KOPT-K1 (cell line): ENCODE measurements around the gene AP3D1.

Source experiments
- H3K27ac ChIP-seq: fragments of 200-600 bp; sonication (generic); 2 replicates; pipeline ENCODE4 v1.5.1; 2016; ENCODE audit warnings: antibody characterized with exemption, mild to moderate bottlenecking, low read depth, low read length; ENCODE audit not compliant: poor library complexity, severe bottlenecking
- H3K36me3 ChIP-seq: fragments of 200-600 bp; sonication (generic); 2 replicates; pipeline ENCODE4 v1.5.1; 2017; ENCODE audit warnings: antibody characterized with exemption, mild to moderate bottlenecking, low read length, moderate library complexity; ENCODE audit not compliant: insufficient read depth
- H3K9me3 ChIP-seq: fragments of 200-600 bp; sonication (generic); 2 replicates; pipeline ENCODE4 v1.5.1; 2017; ENCODE audit warnings: antibody characterized with exemption, low read length, mild to moderate bottlenecking; ENCODE audit not compliant: insufficient read depth, poor library complexity, severe bottlenecking

The AP3D1 gene

GRCh38 chr19:2117215-2117960, 34.0 kb downstream of the AP3D1 start:
- H3K36me3 ChIP-seq: peaks cover 99% of the 10 kb centered on the region
- H3K9me3 ChIP-seq: no peaks in the 10 kb centered on the region
- H3K27ac ChIP-seq: no peak overlapping the region

- no peak overlapping the region for H3K27ac ChIP-seq
- H3K9me3 ChIP-seq: no peaks in the 10 kb centered on the region
- peaks cover 99% of the 10 kb centered on the region for H3K36me3 ChIP-seq
These were observed 34.9 kb downstream of the AP3D1 start for GRCh38 chr19:2116507-2116906.

GRCh38 chr19:2115911-2116426, 35.4 kb downstream of the AP3D1 start:
- H3K36me3 ChIP-seq: peaks cover 99% of the 10 kb centered on the region
- H3K9me3 ChIP-seq: no peaks in the 10 kb centered on the region
- H3K27ac ChIP-seq: no peak overlapping the region

GRCh38 chr19:2115324-2115723, 36.0 kb downstream of the AP3D1 start:
- Histone ChIP-seq H3K9me3 (no peaks in the 10 kb centered on the region), H3K36me3 (peaks cover 99% of the 10 kb centered on the region), H3K27ac (no peak overlapping the region)

DNA sequence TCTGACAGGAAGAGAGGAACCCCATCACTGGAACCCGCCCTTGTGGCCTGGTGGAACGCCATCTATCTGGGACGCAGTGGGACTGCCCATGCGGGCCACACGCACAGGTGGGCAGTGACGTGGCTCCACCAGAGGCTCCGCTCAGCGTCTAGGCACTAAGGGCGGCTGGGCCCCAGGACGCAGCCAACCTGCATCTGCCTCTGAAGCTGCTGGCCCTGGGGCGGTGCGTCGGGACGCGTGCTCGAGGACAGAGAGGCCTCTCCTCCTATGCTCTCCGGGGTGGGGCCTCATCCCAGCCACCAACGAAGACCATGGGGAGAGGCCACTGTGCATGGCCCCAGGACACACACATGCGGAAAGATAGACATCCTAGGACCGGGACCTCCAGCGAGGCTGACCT, 36.5 kb downstream of the AP3D1 start:
- Histone ChIP-seq H3K9me3 (no peaks in the 10 kb centered on the region), H3K36me3 (peaks cover 99% of the 10 kb centered on the region), H3K27ac (no peak overlapping the region)

GRCh38 chr19:2114218-2114617, 37.1 kb downstream of the AP3D1 start:
- H3K36me3 ChIP-seq: peaks cover 99% of the 10 kb centered on the region

GRCh38 chr19:2113439-2114211, 37.7 kb downstream of the AP3D1 start:
- peaks cover 99% of the 10 kb centered on the region for H3K36me3 ChIP-seq

More at GRCh38 chr19:2114218-2114617, 37.1 kb downstream of the AP3D1 start:
- no peak overlapping the region for H3K27ac ChIP-seq
- H3K9me3 ChIP-seq: no peaks in the 10 kb centered on the region

GRCh38 chr19:2112516-2113320, 38.6 kb downstream of the AP3D1 start:
- Histone ChIP-seq H3K36me3 (peaks cover 99% of the 10 kb centered on the region), H3K9me3 (no peaks in the 10 kb centered on the region), H3K27ac (no peak overlapping the region)

More at GRCh38 chr19:2113439-2114211, 37.7 kb downstream of the AP3D1 start:
- Histone ChIP-seq H3K27ac (no peak overlapping the region), H3K9me3 (no peaks in the 10 kb centered on the region)

DNA sequence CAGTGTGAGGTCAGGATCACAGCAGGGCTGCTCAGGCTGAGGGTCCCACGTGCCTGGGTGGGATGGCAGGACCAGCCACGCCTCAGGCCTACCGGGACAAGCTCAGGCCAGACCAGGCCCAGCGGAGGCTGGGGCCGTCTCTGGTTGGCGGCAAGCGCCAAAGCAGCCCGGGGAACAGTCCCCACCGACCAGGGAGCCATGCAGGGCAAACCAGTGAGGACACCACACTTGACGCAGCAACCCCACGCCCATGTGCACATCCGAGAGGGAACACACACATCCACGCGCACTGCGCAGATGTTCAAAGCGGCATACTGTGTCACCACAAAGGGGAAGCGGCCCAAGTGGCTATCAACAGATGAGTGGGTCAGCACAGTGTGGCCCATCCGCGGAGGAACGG, 39.5 kb downstream of the AP3D1 start:
- H3K9me3 ChIP-seq: no peaks in the 10 kb centered on the region
- no peak overlapping the region for H3K27ac ChIP-seq
- H3K36me3 ChIP-seq: peaks cover 99% of the 10 kb centered on the region

GRCh38 chr19:2111425-2111824, 39.9 kb downstream of the AP3D1 start:
- Histone ChIP-seq H3K36me3 (peaks cover 99% of the 10 kb centered on the region), H3K9me3 (peaks cover 4% of the 10 kb centered on the region), H3K27ac (no peak overlapping the region)

- peaks cover 11% of the 10 kb centered on the region for H3K9me3 ChIP-seq
- H3K36me3 ChIP-seq: peaks cover 99% of the 10 kb centered on the region
- H3K27ac ChIP-seq: no peak overlapping the region
These were observed 40.5 kb downstream of the AP3D1 start for GRCh38 chr19:2110822-2111221.

- Histone ChIP-seq H3K36me3 (peaks cover 99% of the 10 kb centered on the region), H3K9me3 (peaks cover 23% of the 10 kb centered on the region), H3K27ac (no peak overlapping the region)
These were observed 42.1 kb downstream of the AP3D1 start for GRCh38 chr19:2109046-2109864.

- Histone ChIP-seq H3K27ac (no peak overlapping the region), H3K36me3 (peaks cover 99% of the 10 kb centered on the region), H3K9me3 (peaks cover 23% of the 10 kb centered on the region)
These were observed 42.9 kb downstream of the AP3D1 start for GRCh38 chr19:2108251-2109016.
